Activated CD4-positive, alpha-beta T cell treated with anti-CD3 and anti-CD28 coated beads for 36 hours (primary cell): ENCODE results near the gene GRAMD1B. TPM values are rescaled to one million over a fixed set of nuclear protein-coding genes. Genes with fewer than 3 reads are reported as not detected.
"Not testable (repeated sequence)": the region's sequence is repeated elsewhere in the genome, so short reads cannot be mapped to it uniquely, and the experiment has no call there.

Experiments used
- ATAC-seq: fragments of 200-7000 bp; cut with Tn5 transposase; one replicate; pipeline ENCODE4 v1.10.0; 2021; ENCODE audit warnings: mild to moderate bottlenecking, moderate library complexity
- CTCF ChIA-PET: fragments of 350-600 bp; sonication (Branson Sonifier 250); formaldehyde crosslinking; loops from one replicate; lab custom pipeline; 2021; ENCODE audit warnings: antibody characterized with exemption; lab: Charles Lee
- POLR2A ChIA-PET: fragments of 350-600 bp; sonication (Branson Sonifier 250); formaldehyde crosslinking; loops from one replicate; lab custom pipeline; 2021; ENCODE audit warnings: antibody characterized with exemption, inconsistent platforms; lab: Charles Lee
- DNase-seq: peaks from one replicate; pipeline ENCODE4 v3.0.0-alpha.2; 2020
- H3K27ac Mint-ChIP-seq: one replicate; pipeline ENCODE4 v1.8.0; 2021; ENCODE audit warnings: mixed read lengths
- H3K27me3 Mint-ChIP-seq: one replicate; pipeline ENCODE4 v1.8.0; 2021; ENCODE audit warnings: mixed read lengths
- H3K36me3 Mint-ChIP-seq: one replicate; pipeline ENCODE4 v1.8.0; 2021; ENCODE audit warnings: low read depth, mixed read lengths
- H3K4me1 Mint-ChIP-seq: one replicate; pipeline ENCODE4 v1.8.0; 2021; ENCODE audit warnings: mixed read lengths
- H3K4me3 Mint-ChIP-seq: one replicate; pipeline ENCODE4 v1.8.0; 2021; ENCODE audit warnings: mild to moderate bottlenecking, moderate library complexity, mixed read lengths
- H3K9me3 Mint-ChIP-seq: one replicate; pipeline ENCODE4 v1.8.0; 2021; ENCODE audit warnings: low read depth, mixed read lengths
- intact Hi-C, 2 experiments: fragments of 100-400 bp; cut with DNase I in 1 of 2; cut with micrococcal nuclease in 1 of 2; formaldehyde crosslinking; loops; one replicate each; pipeline versions ENCODE4 v1.14.2 to v1.15.1; 2022 to 2024; cut with DNase I, micrococcal nuclease
- total RNA-seq, 2 experiments: library from RNA; stranded (reverse); gene quantifications; one replicate each; pipeline ENCODE4 v1.2.3, GENCODE V29; 2021

GRAMD1B gene
- total RNA-seq, 2 experiments from 2014 or later = 38.6 to 45.7 TPM

DNA sequence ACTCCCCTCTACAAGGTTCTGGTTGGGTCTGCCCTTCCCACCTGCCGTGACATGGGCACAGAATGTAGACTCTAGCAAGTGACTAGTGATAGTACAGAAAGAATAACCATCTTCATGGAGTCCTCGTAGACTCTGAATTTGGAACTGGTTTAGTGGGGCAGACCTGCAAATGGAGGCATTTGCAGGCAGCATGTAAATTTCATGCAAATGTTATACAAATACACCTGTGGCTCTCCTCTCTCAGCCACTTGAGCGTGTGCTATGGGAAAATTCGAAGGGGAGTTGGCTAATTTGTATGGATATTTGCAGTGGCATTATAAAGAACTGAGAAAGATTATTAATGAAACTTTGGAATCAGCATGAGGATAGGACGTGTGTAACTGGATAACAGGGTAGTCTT is 139.3 kb downstream of the GRAMD1B start:
- no peak for ATAC-seq
- ChIA-PET POLR2A (interaction anchor here (0.7 kb wide), 1 partner anchor 347 kb away, joined by 6 read pairs; no protein-coding TSS in a partner anchor), CTCF (interaction anchor here (0.7 to 4.1 kb wide), 3 partner anchors 8 to 269 kb away, joined by 4 to 21 read pairs (median 9); no protein-coding TSS in a partner anchor)
- Mint-ChIP-seq H3K36me3 (no peaks in the 10 kb centered on the region), H3K9me3 (no peaks in the 10 kb centered on the region), H3K27me3 (no peaks in the 10 kb centered on the region), H3K4me3 (no peak overlapping the region), H3K4me1 (no peaks in the 10 kb centered on the region), H3K27ac (no peak overlapping the region)
- DNase-seq = no peak
- intact Hi-C loops = no loop called here

DNA sequence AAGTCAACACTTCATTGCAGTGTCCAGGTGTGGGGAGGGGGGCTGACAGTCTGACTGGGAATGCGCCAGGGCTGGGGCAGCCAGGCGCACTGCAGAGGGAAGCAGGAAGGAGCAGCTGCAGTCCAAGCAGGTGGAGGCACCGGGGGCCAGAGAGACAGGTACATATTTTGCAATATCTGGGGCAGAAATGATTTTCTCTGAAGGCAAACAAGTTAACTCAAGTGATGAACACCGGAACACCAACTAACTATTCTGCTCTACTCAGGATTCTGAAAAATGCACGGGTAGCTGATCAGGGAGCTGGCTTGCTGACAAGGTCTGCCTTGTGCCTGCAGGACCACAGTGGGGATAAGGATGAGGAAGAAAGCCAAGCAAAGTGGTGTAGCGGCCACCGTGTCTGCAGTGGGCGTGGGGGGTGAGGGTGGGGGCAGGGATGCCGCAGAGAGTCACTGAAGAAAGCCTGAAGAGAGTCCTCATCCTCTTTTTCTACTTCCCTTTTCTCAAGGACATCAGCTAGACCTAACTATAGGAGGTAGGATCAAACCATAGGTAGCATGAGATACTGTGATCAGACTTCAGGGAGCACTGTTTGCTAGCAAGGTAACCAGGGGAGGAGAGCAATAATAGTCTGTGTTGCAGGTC is 141.0 kb downstream of the GRAMD1B start:
- intact Hi-C loops = no loop called here
- H3K36me3 Mint-ChIP-seq = no peaks in the 10 kb centered on the region
- H3K4me1 Mint-ChIP-seq = no peaks in the 10 kb centered on the region
- H3K27ac Mint-ChIP-seq = no peak overlapping the region
- POLR2A ChIA-PET = no interaction called here
- CTCF ChIA-PET = interaction anchor here (1.0 kb wide), 1 partner anchor 16 kb away, joined by 5 read pairs; no protein-coding TSS in a partner anchor
- DNase-seq = no peak
- H3K9me3 Mint-ChIP-seq = no peaks in the 10 kb centered on the region
- no peaks in the 10 kb centered on the region for H3K27me3 Mint-ChIP-seq
- ATAC-seq = no peak
- no peak overlapping the region for H3K4me3 Mint-ChIP-seq

DNA sequence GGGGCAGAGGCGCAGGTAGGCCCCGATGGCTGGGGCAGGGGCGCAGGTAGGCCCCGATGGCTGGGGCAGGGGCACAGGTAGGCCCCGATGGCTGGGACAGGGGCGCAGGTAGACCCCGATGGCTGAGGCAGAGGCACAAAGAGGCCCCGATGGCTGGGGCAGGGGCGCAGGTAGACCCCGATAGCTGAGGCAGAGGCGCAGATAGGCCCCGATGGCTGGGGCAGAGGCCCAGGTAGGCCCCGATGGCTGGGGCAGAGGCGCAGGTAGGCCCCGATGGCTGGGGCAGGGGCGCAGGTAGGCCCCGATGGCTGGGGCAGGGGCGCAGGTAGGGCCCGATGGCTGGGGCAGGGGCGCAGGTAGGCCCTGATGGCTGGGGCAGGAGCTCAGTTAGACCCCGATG is 142.7 kb downstream of the GRAMD1B start:
- H3K36me3 Mint-ChIP-seq, intact Hi-C loops, H3K27ac Mint-ChIP-seq, H3K4me1 Mint-ChIP-seq, ATAC-seq, H3K4me3 Mint-ChIP-seq, DNase-seq, H3K9me3 Mint-ChIP-seq, H3K27me3 Mint-ChIP-seq, POLR2A ChIA-PET: not testable (repeated sequence)
- CTCF ChIA-PET = interaction anchor here (1.7 kb wide), 1 partner anchor 18 kb away, joined by 9 read pairs; no protein-coding TSS in a partner anchor

DNA sequence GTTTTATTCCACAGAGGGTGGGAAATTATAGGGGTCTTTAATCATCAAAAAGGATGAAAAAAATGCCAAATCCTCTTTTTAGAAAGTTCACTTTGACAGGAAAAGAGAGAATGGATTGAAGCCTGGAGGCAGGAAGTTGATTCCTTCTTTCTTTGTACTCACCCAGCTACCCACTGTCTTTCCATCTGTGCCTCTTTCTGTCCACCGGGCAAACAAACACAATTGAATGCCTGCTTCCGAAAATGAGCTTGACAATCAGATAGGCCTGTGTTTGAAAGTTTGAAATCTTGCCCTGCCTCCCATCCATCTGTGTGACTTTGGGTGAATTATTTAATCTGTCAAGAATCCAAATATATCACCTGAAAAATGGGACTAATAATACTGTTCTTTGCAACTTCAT is 143.2 kb downstream of the GRAMD1B start:
- Mint-ChIP-seq H3K27me3 (no peaks in the 10 kb centered on the region), H3K36me3 (no peaks in the 10 kb centered on the region), H3K27ac (no peak overlapping the region), H3K9me3 (no peaks in the 10 kb centered on the region), H3K4me1 (peaks cover 7% of the 10 kb centered on the region), H3K4me3 (no peak overlapping the region)
- POLR2A ChIA-PET = no interaction called here
- DNase-seq (no peak), ATAC-seq (no peak)
- intact Hi-C loops = no loop called here
- CTCF ChIA-PET = interaction anchor here (1.0 to 1.7 kb wide), 3 partner anchors 18 to 138 kb away, joined by 3 to 9 read pairs (median 5); no protein-coding TSS in a partner anchor

DNA sequence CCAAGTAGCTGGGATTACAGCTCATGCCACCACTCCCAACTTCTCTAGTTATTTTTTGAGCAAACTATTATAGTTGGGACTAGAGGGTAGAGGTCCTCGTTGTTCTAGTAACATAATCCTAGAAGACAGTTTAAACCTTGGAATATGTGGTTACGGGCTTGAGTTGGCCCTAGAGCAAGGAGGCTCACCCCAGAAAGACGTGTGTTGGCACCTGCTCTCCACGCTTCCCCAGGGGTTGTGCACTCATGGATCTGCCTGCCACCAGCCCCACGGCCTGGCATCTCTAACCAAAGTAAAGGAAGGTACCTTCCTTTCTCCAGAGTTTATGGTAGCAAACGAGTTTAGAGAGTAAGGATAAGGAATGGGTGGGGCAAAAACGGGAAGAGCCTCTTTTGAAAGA is 145.4 kb downstream of the GRAMD1B start:
- Mint-ChIP-seq H3K27ac (no peak overlapping the region), H3K36me3 (no peaks in the 10 kb centered on the region), H3K9me3 (no peaks in the 10 kb centered on the region), H3K4me1 (peaks cover 9% of the 10 kb centered on the region), H3K27me3 (no peaks in the 10 kb centered on the region), H3K4me3 (no peak overlapping the region)
- DNase-seq (no peak), ATAC-seq (no peak)
- ChIA-PET CTCF (interaction anchor here (0.6 to 2.2 kb wide), 8 partner anchors 9 to 1093 kb away, joined by 3 to 16 read pairs (median 6); no protein-coding TSS in a partner anchor), POLR2A (no interaction called here)
- intact Hi-C loops = no loop called here

DNA sequence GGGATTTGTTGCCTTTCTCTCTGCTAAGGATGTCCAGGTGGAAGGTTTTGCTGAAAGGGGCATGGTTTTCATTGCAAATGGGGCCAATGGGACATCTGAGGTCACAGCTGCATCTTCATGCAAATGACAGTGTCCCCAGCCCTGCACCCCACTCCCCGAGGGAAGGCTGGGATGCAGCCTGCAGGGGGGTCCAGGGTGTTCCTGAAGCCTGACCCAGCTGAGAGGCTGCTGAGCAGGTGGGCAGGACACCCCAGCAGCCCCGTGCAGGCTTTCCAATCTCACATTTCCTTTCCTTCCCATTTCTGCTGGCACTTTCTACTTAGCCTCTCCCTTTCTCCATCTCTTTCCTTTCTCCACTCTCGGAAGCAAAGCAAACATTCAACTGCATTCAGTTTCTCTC is 146.0 kb downstream of the GRAMD1B start:
- no peak overlapping the region for H3K4me3 Mint-ChIP-seq
- H3K36me3 Mint-ChIP-seq = no peaks in the 10 kb centered on the region
- no peaks in the 10 kb centered on the region for H3K9me3 Mint-ChIP-seq
- ChIA-PET POLR2A (interaction anchor here (0.6 kb wide), 1 partner anchor 474 kb away, joined by 3 read pairs; no protein-coding TSS in a partner anchor), CTCF (interaction anchor here (0.6 to 2.2 kb wide), 27 partner anchors 9 to 1093 kb away, joined by 3 to 16 read pairs (median 4); no protein-coding TSS in a partner anchor)
- ATAC-seq = no peak
- DNase-seq = no peak
- H3K4me1 Mint-ChIP-seq = peaks cover 10% of the 10 kb centered on the region
- H3K27ac Mint-ChIP-seq = no peak overlapping the region
- no peaks in the 10 kb centered on the region for H3K27me3 Mint-ChIP-seq
- intact Hi-C loops = loop anchor here in 1 of 2 experiments (2.0 kb wide), 1 partner anchor 275 kb away; no protein-coding TSS in a partner anchor

DNA sequence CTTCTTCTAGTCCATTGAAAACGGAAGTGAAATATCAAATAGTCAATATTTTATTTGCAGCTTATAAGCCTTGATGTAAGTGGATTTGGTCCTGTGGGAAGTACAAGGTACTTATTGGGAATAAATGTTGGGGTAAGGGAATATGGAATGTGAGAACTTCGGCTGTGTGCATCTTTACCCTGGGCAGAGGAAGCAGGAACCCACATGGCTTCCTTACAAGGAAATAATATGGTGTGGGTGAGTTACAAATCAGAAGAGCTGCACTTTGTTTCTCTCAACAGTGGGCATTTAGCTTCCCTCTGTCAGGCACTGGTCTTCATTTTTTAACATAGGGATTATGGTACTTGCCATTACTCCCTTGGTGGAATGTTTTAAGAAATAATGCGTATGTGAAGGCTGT is 146.4 kb downstream of the GRAMD1B start:
- Mint-ChIP-seq H3K27ac (no peak overlapping the region), H3K4me1 (peaks cover 10% of the 10 kb centered on the region), H3K9me3 (no peaks in the 10 kb centered on the region), H3K36me3 (no peaks in the 10 kb centered on the region), H3K27me3 (no peaks in the 10 kb centered on the region), H3K4me3 (no peak overlapping the region)
- ChIA-PET CTCF (interaction anchor here (0.6 to 2.2 kb wide), 35 partner anchors 8 to 1252 kb away, joined by 3 to 16 read pairs (median 3); no protein-coding TSS in a partner anchor), POLR2A (interaction anchor here (0.6 kb wide), 1 partner anchor 474 kb away, joined by 3 read pairs; no protein-coding TSS in a partner anchor)
- intact Hi-C loops = loop anchor here in 1 of 2 experiments (2.0 kb wide), 1 partner anchor 276 kb away; no protein-coding TSS in a partner anchor
- ATAC-seq (no peak), DNase-seq (no peak)

DNA sequence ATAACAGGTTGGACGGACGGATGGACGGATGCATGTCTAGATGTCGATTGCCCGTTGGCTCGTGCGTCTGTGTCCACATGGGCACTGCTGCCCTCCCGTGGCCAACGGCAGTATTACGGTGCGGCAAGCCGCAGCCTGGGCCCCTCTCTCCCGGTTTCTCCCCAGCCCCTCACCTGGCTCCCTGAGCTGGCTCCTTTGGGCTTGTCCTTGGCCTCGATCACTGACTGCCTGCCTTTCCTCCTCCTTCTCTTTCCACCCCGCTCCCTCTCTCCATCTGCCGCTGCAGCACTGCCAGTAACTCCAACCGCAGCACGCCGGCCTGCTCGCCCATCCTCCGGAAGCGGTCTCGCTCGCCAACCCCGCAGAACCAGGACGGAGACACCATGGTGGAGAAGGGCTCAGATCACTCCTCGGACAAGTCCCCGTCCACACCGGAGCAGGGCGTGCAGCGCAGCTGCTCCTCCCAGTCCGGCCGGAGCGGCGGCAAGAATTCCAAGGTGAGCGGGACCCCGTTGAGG is 147.1 kb downstream of the GRAMD1B start:
- DNase-seq (peak; percentile 83), ATAC-seq (peak; percentile 63)
- Mint-ChIP-seq H3K4me3 (no peak overlapping the region), H3K27me3 (no peaks in the 10 kb centered on the region), H3K27ac (no peak overlapping the region), H3K4me1 (peaks cover 10% of the 10 kb centered on the region), H3K9me3 (no peaks in the 10 kb centered on the region), H3K36me3 (no peaks in the 10 kb centered on the region)
- CTCF ChIA-PET = interaction anchor here (0.7 to 2.2 kb wide), 26 partner anchors 8 to 1198 kb away, joined by 3 to 16 read pairs (median 4); no protein-coding TSS in a partner anchor
- POLR2A ChIA-PET = no interaction called here
- intact Hi-C loops = loop anchor here in 1 of 2 experiments (1.0 to 2.0 kb wide), 2 partner anchors 66 to 276 kb away; no protein-coding TSS in a partner anchor

DNA sequence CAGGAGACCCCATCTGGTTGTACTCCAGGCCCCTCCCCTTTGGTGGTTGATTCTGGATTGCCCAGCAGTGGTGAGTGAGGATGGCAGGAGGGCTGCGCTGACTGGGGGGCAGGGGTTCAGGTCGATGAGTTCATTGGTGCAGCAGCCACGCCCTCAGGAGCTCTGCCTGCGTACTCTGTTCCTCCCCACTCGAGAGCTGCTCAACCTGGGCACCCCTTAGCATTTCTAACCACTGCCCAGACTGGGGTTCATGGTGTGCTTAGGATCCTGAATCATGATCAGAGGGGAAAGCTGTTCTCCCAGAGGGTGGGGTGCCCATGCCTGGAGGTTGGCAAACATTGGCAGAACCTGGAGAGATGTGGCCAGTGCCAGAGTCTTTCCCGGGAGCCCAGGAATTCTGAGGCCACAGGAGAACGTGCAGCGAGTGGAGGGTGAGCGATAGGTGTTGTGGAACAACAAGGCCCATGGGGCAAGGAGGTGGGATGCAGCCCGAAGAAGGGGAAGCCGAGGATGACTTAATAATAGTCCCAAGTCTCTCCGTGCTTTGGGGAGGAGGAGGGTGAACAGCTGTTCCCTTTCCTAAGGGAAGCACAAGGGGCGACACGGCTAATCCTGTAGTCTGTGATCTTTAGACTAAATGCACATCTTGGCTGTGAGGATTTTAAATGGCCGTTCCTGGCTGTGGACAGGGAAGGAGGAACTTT is 148.9 kb downstream of the GRAMD1B start:
- H3K36me3 Mint-ChIP-seq = no peaks in the 10 kb centered on the region
- H3K4me1 Mint-ChIP-seq = peaks cover 10% of the 10 kb centered on the region
- DNase-seq (no peak), ATAC-seq (no peak)
- no peak overlapping the region for H3K4me3 Mint-ChIP-seq
- H3K27ac Mint-ChIP-seq = no peak overlapping the region
- intact Hi-C loops = no loop called here
- H3K27me3 Mint-ChIP-seq = no peaks in the 10 kb centered on the region
- no peaks in the 10 kb centered on the region for H3K9me3 Mint-ChIP-seq
- ChIA-PET CTCF (interaction anchor here (0.6 to 3.0 kb wide), 7 partner anchors 10 to 330 kb away, joined by 3 to 22 read pairs (median 4); no protein-coding TSS in a partner anchor), POLR2A (no interaction called here)

DNA sequence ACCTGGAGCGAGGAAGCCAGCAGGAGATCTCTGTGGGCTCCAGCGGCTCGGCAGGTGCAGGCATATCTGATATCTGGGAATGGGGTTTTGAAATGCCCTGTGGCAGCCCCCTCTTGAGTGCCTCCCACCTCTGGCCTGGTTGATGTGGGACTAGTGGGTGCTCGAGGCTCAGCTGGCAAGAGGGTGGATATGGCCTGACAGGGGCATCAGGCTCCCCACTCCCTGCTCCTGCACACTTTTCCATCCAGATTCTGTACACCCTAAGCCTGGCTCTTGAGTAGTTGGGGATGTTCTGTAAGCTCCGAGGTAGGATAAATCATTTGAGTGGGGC is 149.4 kb downstream of the GRAMD1B start:
- ChIA-PET POLR2A (no interaction called here), CTCF (interaction anchor here (0.9 to 3.0 kb wide), 9 partner anchors 11 to 280 kb away, joined by 3 to 22 read pairs (median 4); no protein-coding TSS in a partner anchor)
- Mint-ChIP-seq H3K4me1 (peaks cover 10% of the 10 kb centered on the region), H3K9me3 (no peaks in the 10 kb centered on the region), H3K4me3 (no peak overlapping the region), H3K27ac (no peak overlapping the region), H3K36me3 (no peaks in the 10 kb centered on the region), H3K27me3 (no peaks in the 10 kb centered on the region)
- no peak for DNase-seq
- no peak for ATAC-seq
- intact Hi-C loops = no loop called here

DNA sequence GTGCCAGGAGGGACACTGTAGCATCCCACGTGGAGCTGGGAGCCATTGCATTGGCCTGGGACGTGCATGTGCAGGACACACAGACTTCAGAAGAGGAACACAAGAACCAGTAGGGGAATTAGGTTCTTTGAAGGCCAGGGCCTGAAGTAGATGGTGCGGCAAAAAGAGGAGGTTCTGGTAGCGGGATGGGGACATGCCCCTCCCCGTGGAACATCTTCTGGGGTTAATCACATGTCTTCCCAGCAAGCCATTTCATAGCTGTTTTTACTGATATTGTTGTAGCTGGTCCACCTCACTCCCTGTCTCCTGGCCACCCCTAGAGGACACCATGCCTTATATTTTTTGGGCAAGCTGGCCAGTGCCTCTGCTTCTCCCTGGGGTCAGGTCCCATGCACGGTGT is 150.1 kb downstream of the GRAMD1B start:
- Mint-ChIP-seq H3K9me3 (no peaks in the 10 kb centered on the region), H3K36me3 (no peaks in the 10 kb centered on the region), H3K27ac (no peak overlapping the region), H3K4me1 (peaks cover 10% of the 10 kb centered on the region), H3K4me3 (no peak overlapping the region), H3K27me3 (no peaks in the 10 kb centered on the region)
- DNase-seq (no peak), ATAC-seq (no peak)
- intact Hi-C loops = loop anchor here (1.0 kb wide), 2 partner anchors 127 to 128 kb away; no protein-coding TSS in a partner anchor
- CTCF ChIA-PET = interaction anchor here (0.6 to 3.0 kb wide), 28 partner anchors 10 to 1037 kb away, joined by 3 to 22 read pairs (median 4); no protein-coding TSS in a partner anchor
- POLR2A ChIA-PET = no interaction called here
